ENCODE measurements around the gene NELL1. TPM values are rescaled to one million over a fixed set of nuclear protein-coding genes. Genes with fewer than 3 reads are reported as not detected.
A peak's percentile ranks its signal among the peaks of the same experiment; 100 is the strongest.

Gene NELL1
- total RNA-seq, 1 donor from 2014 or later = 104 TPM

DNA sequence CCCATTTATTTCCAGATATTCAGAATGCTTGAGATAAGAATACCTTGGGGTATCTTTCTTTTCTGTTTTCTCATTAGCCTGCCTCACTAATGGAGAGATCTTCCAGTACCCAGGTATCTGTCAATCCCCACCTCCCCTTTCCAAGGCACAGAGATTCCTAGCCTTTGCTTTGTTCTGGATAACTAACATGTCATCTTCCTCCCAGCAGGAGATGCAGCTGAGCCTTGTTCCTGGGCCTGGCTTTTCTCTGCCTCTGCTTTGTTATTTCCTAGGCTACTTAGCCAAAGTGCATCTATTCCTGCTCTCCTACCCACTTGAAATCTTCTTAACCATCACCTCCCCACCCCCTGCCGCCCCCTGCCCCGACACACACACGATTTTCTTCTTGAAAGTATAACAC is 297.1 kb downstream of the NELL1 start:
- DNase-seq = no peak

GRCh38 chr11:20973940-20974559 is 304.7 kb downstream of the NELL1 start:
- DNase-seq = no peak

DNA sequence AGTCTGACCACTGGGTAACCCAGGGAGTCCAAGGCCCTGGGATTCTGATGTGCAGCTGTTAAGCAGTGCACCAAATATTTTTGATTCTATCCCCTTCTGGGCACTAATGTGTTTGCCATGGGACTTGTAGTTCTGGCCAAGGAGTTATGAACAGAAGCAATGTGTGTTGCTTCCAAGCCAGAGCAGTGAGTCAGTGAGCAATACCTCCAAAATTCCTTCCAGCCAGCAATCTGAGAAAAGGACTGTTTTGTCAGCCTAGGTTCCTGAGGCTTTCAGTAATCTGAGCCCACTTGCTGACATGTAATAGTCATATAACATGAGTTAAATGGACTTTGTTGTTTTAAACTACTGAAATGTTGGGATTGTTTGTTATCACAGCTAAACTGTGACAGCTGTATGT is 311.4 kb downstream of the NELL1 start:
- DNase-seq = no peak

GRCh38 chr11:20990447-20990846 is 321.1 kb downstream of the NELL1 start:
- no peak for DNase-seq

DNA sequence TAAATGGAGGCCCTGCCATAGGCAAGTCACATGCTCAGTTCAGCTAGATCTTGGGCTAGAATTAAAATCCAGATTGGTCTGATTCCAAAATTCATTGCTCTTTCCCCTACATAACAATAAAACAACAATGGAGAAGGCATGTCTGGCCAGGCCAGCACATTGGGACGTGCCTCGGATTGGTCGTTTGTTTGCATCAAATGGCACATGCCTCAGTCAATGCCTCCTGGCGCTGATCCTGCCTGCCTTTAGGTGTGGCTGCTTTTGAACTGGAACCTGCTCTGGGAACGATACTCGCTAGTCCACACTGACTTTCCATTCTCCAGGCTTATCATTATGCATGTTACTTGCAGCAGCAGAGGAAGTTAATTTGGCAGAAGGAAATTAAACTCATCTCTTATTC is 322.1 kb downstream of the NELL1 start:
- DNase-seq = no peak

- peak; percentile 12 for DNase-seq
Measured at GRCh38 chr11:21007297-21007696, 337.9 kb downstream of the NELL1 start.

- no peak for DNase-seq
Measured at GRCh38 chr11:21018248-21018647, 348.9 kb downstream of the NELL1 start.

DNA sequence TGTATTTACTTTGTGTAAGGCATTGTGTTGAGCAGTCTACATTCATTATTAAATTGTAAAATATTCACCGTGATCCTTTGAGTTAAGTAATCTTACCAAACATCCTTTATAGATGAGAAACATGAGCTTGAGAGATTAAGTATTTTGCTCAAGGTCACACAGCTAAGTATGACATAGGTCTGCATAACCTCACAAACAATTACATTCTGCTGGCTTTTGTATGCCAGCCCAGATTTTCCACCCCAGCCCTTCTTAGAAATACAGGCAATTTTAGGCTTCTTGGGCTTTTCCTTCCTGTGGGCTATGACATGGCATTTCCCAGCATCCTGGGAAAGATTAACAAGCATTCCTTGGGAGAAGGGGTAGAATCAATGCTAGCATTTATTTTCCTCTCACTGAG is 357.3 kb downstream of the NELL1 start:
- DNase-seq = no peak

DNA sequence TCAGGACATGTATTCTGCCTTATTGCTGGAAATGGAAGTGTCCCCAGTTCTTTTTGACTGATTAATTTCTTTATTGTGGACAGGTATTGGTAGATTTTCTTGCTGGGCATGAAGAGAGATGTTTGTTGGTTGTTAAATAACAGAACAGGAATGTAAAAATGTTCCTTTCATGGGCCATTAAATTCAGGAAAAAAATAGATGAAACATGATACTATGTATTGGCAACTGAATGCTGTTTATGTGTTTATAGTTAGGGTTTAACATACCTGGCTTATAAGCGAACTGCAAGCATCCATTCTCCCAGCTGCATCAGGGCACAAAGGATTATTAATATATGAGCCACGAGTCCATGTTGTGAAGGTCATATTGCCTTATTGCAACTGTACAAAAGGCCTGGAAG is 368.5 kb downstream of the NELL1 start:
- no peak for DNase-seq

DNA sequence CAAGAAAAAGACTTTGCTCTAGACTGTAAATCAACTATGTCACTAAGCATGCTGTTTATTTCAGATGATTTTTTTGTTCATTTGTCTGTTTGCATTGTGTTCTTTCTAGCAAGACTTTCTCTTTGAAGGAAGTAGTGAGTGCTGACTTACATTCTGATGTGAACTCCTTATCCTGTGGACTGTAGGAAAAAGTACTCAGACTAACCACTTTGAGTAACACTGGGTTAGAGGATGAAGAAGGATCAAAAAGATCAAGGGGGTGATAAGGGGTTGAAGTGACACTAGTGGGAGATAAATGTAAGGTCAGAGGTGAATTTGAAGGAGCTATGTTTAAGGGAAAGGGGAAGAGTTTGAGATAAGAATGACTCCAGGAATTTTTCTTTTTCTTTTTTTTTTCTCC is 369.4 kb downstream of the NELL1 start:
- no peak for DNase-seq

- no peak for DNase-seq
Measured at GRCh38 chr11:21040630-21041029, 371.2 kb downstream of the NELL1 start.

- DNase-seq = no peak
Measured at GRCh38 chr11:21048626-21049025, 379.2 kb downstream of the NELL1 start.

DNA sequence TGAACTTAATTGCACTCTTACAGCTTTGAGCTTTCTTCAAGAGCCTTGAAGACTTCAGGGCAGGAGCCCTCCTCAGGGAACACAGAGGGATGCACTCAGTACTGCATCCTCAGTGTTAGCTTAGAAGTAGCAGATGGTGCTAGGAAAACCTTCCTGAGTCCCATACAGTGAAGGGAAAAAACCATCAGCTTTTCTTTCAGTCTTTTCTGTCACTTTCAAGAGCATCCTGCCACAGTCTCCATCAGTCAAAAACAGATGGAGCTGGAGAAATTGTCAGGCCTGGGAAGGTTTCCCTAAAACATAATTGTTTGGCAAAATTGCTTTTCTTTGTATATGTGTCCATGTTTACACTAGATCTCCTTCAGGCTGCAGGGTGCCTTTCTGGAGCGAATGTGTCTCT is 384.1 kb downstream of the NELL1 start:
- no peak for DNase-seq

DNA sequence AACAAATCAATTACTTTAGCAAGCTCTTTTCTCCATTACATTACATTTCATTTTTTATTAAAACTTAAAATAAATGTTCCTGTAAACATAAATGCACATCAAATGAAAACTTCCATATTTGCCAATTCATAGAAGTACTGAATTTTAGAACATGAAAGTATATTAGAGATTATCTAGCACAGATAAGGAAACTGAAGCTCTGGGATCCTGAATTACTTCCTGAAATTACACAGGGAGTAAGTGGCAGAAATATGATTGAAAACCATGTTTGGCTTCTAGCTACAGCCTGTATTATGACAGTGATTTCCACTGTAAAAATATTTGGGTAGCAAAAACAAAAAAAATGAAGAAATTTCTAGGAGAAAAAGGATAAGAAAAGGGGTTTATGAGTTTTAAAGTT is 387.3 kb downstream of the NELL1 start:
- no peak for DNase-seq

DNA sequence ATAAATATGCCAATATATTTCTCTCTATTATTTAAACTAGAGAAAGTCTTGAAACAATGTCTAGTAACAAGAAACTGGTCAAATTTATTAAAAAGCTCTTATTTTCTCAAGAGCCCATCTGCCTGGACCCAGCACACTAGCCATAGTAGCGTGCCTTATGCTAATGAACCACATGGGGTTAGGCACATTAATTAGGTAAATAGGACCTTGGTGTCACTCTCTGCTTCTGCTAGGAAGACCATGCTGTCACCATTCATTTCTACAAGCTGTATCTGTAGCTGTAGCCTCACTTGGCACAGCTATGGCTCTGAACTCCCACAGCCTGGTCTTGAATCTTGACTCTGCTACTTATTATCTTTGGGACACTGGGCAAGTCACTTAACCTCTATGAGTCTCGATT is 390.5 kb downstream of the NELL1 start:
- no peak for DNase-seq

- DNase-seq = no peak
Measured at GRCh38 chr11:21066030-21066429, 396.6 kb downstream of the NELL1 start.

- no peak for DNase-seq
Measured at GRCh38 chr11:21068886-21069285, 399.5 kb downstream of the NELL1 start.

GRCh38 chr11:21069909-21070308 is 400.5 kb downstream of the NELL1 start:
- DNase-seq = no peak

- DNase-seq = no peak
Measured at GRCh38 chr11:21072558-21072957, 403.2 kb downstream of the NELL1 start.

DNA sequence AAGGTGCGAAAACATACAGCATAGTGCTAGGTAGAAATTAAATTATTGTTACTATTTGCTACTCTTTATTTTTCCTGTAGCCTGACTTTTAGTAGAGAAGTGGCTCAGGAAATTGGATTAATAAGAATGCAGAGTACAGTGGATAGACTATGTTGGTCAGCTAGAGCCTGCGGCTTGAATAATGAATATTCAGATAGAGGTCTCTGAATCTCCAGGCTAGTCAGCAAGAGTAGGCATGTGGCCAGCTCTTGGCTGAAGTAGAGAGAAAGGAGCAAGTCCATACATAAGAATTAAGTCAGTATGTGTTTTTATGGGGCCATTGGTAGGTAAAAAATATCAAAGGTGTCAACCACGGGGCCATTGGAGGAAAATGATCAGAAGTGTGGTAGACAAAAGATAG is 413.5 kb downstream of the NELL1 start:
- DNase-seq = no peak

DNA sequence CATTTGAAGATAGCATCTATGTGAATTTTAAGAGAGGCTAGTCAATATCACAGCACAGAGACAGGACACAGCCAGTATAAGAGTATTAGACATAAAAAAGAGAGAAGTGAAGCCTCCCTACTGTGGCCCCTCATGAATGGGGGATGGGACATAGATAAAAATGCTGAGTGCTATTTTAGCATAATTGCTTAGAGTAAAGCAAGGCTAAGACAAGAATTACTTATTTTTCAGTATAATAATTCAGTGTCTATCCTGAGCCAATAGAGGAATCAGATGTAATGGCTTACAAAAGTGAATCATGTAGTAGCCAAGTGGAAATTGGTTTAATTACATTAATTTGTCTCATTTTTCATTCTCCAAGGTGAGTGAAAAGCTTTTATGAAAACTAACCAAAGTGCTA is 419.5 kb downstream of the NELL1 start:
- no peak for DNase-seq

- DNase-seq = no peak
Measured at GRCh38 chr11:21104641-21105040, 435.3 kb downstream of the NELL1 start.

DNA sequence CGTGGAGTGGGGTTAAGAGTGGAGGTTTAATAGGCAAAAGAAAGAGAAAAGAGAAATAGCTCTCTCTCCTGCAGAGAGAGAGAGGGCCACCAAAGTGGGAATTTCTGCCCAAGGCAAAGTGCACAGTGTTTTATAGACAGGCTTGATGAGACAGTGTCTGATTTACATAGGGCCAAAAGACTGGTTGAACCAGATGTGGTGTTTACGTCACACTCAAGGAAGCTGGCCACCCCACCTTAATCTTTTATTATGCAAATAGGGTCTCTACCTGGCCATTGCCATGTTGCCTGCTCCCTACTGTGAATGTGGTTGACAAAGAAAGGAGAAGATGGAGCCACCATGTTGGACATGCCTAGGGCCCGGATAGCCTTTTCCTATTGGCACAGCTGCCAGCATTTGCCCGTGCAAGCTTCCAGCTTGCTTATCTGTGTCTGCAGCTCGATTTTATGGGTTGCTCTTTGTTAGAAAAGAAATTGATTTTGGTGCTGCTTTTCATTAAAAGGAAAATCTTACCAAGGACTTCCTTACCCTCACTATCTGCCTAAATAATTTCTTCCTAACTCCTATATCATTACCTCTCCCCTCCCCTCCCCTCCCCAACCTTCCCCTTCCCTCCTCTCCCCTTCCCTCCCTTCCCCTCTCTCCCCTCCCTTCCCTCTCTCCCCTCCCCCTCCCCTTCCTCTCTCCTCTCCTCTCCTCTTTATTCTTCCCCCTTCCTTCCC is 436.0 kb downstream of the NELL1 start:
- no peak for DNase-seq

DNA sequence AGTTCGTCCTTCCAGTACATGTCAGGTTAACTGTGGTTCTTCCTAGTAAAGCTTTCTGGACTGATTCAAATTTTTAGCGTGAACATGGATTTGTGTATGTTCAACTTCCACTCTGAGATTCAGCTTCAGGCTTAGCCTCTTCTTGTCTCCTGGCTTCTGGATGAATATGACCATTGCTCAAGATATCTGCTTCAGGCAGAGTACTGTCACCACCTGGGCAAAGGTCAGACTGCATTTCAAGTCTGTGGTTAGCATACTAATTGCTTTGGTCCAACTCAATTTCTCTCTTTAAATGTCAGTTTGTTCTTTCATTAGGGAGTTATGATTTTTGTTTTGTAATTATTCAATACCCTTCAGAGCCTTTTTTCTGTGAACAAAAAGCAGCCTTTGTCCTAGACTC is 440.0 kb downstream of the NELL1 start:
- no peak for DNase-seq

DNA sequence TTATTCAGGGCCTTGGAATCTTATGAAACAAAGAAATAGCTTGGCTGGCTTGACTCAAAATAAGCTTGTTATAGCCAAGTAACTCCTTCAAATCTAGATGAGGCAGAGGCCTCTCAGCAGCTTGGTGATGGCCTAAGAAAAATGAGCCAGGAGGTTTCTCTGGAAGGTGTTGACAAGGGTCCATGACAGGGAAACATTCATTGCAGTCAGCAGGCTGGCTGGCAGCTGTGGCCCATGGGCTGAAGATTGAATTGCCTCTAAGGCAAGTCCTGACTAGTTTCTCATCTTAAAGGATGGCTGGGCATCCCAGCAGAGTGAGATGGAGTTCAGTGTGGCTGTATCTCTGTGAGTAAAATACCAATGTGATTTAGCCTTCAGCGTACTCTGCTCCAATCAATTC is 441.0 kb downstream of the NELL1 start:
- DNase-seq = no peak
